HepG2 (cell line): ENCODE data around the gene NPW. TPM values are rescaled to one million over a fixed set of nuclear protein-coding genes. Genes with fewer than 3 reads are reported as not detected.
A peak's percentile ranks its signal among the peaks of the same experiment; 100 is the strongest.

ENCODE experiments used
- AKAP8 ChIP-seq: sonication (generic); formaldehyde crosslinking; IDR thresholded peaks from 2 replicates; pipeline ENCODE4 v1.5.1; 2020; ENCODE audit warnings: mild to moderate bottlenecking, missing genetic modification reagents
- ATF7 ChIP-seq, 2 experiments: fragments of 450-650 bp in 1 of 2; sonication (generic) in 1 of 2; formaldehyde crosslinking in 1 of 2; IDR thresholded peaks; 2 replicates each; pipeline versions ENCODE4 v1.4.0 to v1.6.1; 2016 to 2020; ENCODE audit warnings: antibody characterized with exemption in 1 of 2, mild to moderate bottlenecking in 1 of 2, missing genetic modification reagents in 1 of 2
- CC2D1A ChIP-seq: sonication (generic); formaldehyde crosslinking; IDR thresholded peaks from 2 replicates; pipeline ENCODE4 v1.8.1; 2023; ENCODE audit warnings: mild to moderate bottlenecking, missing genetic modification reagents
- CERS6 ChIP-seq: sonication (generic); formaldehyde crosslinking; IDR thresholded peaks from 2 replicates; pipeline ENCODE4 v1.5.0; 2020; ENCODE audit warnings: missing genetic modification reagents
- CREB1 ChIP-seq, 2 experiments: fragments of 450-650 bp in 1 of 2; IDR thresholded peaks; 2 replicates each; pipeline ENCODE4 v1.6.1; 2016 to 2017; ENCODE audit warnings: control low read depth in 1 of 2, mild to moderate bottlenecking in 1 of 2, missing compliant biosample characterization in 1 of 2, missing genetic modification characterization in 1 of 2
- DNMT3B ChIP-seq: conservative IDR thresholded peaks from 2 replicates; pipeline ENCODE4 v1.6.1; 2016; ENCODE audit warnings: missing biosample characterization, control low read depth
- DR1 ChIP-seq: sonication (generic); formaldehyde crosslinking; IDR thresholded peaks from 2 replicates; pipeline ENCODE4 v1.8.0; 2021; ENCODE audit warnings: mild to moderate bottlenecking, missing genetic modification reagents, inconsistent platforms
- FIP1L1 ChIP-seq: fragments of 200-400 bp; formaldehyde crosslinking; IDR thresholded peaks from 2 replicates; pipeline ENCODE4 v1.6.1; 2018; ENCODE audit warnings: low read depth, mild to moderate bottlenecking, low read length, moderate library complexity, borderline replicate concordance; ENCODE audit not compliant: insufficient read depth
- HNRNPL ChIP-seq: fragments of 200-400 bp; formaldehyde crosslinking; IDR thresholded peaks from 2 replicates; pipeline ENCODE4 v1.6.1; 2017; ENCODE audit warnings: mild to moderate bottlenecking, low read depth, low read length
- HNRNPLL ChIP-seq: fragments of 200-400 bp; formaldehyde crosslinking; IDR thresholded peaks from 2 replicates; pipeline ENCODE4 v1.6.1; 2017; ENCODE audit warnings: mild to moderate bottlenecking, low read depth, low read length; ENCODE audit not compliant: poor library complexity, severe bottlenecking
- JDP2 ChIP-seq: sonication (generic); formaldehyde crosslinking; IDR thresholded peaks from 2 replicates; pipeline ENCODE4 v1.8.1; 2022; ENCODE audit warnings: missing genetic modification reagents, borderline replicate concordance
- JUN ChIP-seq: sonication (generic); formaldehyde crosslinking; IDR thresholded peaks from 2 replicates; pipeline ENCODE4 v1.4.0; 2020; ENCODE audit warnings: mild to moderate bottlenecking, missing genetic modification reagents
- KLF15 ChIP-seq: sonication (generic); formaldehyde crosslinking; IDR thresholded peaks from 2 replicates; pipeline ENCODE4 v1.8.1; 2023; ENCODE audit warnings: borderline replicate concordance, mild to moderate bottlenecking, inconsistent platforms, missing genetic modification reagents, mixed read lengths
- MAF1 ChIP-seq: sonication (generic); formaldehyde crosslinking; IDR thresholded peaks from 2 replicates; pipeline ENCODE4 v1.5.0; 2020; ENCODE audit warnings: missing genetic modification reagents, borderline replicate concordance
- REPIN1 ChIP-seq: sonication (generic); formaldehyde crosslinking; IDR thresholded peaks from 2 replicates; pipeline ENCODE4 v1.8.0; 2022; ENCODE audit warnings: missing genetic modification reagents, low read depth, mild to moderate bottlenecking, borderline replicate concordance
- TOPORS ChIP-seq: sonication (generic); formaldehyde crosslinking; IDR thresholded peaks from 2 replicates; pipeline ENCODE4 v1.8.0; 2023; ENCODE audit warnings: mild to moderate bottlenecking, missing genetic modification reagents
- ZBTB2 ChIP-seq: sonication (generic); formaldehyde crosslinking; IDR thresholded peaks from 2 replicates; pipeline ENCODE4 v1.8.0; 2022; ENCODE audit warnings: low read depth, missing genetic modification reagents
- ZC3H13 ChIP-seq: sonication (generic); formaldehyde crosslinking; IDR thresholded peaks from 2 replicates; pipeline ENCODE4 v1.8.1; 2023; ENCODE audit warnings: mild to moderate bottlenecking, missing genetic modification reagents, moderate library complexity
- ZFY ChIP-seq: sonication (generic); formaldehyde crosslinking; IDR thresholded peaks from 2 replicates; pipeline ENCODE4 v1.4.0; 2020; ENCODE audit warnings: missing genetic modification reagents
- ZNF280D ChIP-seq: sonication (generic); formaldehyde crosslinking; IDR thresholded peaks from 2 replicates; pipeline ENCODE4 v1.5.1; 2020; ENCODE audit warnings: mild to moderate bottlenecking, missing genetic modification reagents
- ZNF3 ChIP-seq: IDR thresholded peaks from 2 replicates; pipeline ENCODE4 v1.7.0; 2017; ENCODE audit warnings: inconsistent platforms
- ZNF44 ChIP-seq: sonication (generic); formaldehyde crosslinking; IDR thresholded peaks from 2 replicates; pipeline ENCODE4 v1.5.1; 2020; ENCODE audit warnings: mild to moderate bottlenecking, missing genetic modification reagents
- ZNF552 ChIP-seq: sonication (generic); formaldehyde crosslinking; IDR thresholded peaks from 2 replicates; pipeline ENCODE4 v1.9.0; 2022; ENCODE audit warnings: missing genetic modification reagents, mild to moderate bottlenecking, borderline replicate concordance
- ZNF841 ChIP-seq: sonication (generic); formaldehyde crosslinking; IDR thresholded peaks from 2 replicates; pipeline ENCODE4 v1.8.1; 2023; ENCODE audit warnings: missing genetic modification reagents, borderline replicate concordance
- polyA plus RNA-seq, 8 experiments: library from polyadenylated mRNA; depleted of rRNA in 3 of 8; stranded (reverse) in 7 of 8; unstranded in 1 of 8; fragments of >200 nt; fragmentation: Illumina TruSeq in 4 of 8; extraction: Trizol in 4 of 8; gene quantifications; 2 replicates each; pipeline versions ENCODE4 v1.2.1 to v1.2.3, GENCODE V29; 2011 to 2016; ENCODE audit warnings: low read depth in 4 of 8, missing spikeins in 1 of 8, mixed read lengths in 1 of 8; ENCODE audit not compliant: insufficient read depth in 1 of 8
- total RNA-seq, 5 experiments: library from RNA; depleted of rRNA; stranded (reverse); fragments of >200 nt; fragmentation: Illumina TruSeq; extraction: Trizol; gene quantifications; 2 replicates each; pipeline ENCODE4 v1.2.3, GENCODE V29; 2016; ENCODE audit warnings: low read depth in 1 of 5

The NPW gene
- total and polyA plus RNA-seq, 2 of the 13 experiments (the other 11 are each of a cell fraction or from before 2014, with no cell fraction given) = 0.24 to 0.97 TPM

- peak; percentile 82; the same call in 1 of the 2 replicates for TF ChIP-seq MAF1 (CRISPR knock-in tag)
- peak; percentile 87 for TF ChIP-seq ZNF552 (CRISPR knock-in tag)
- TF ChIP-seq ZNF44 = peak; percentile 89
- no peak for TF ChIP-seq JDP2 (CRISPR knock-in tag)
- TF ChIP-seq HNRNPLL = peak; percentile 47
- TF ChIP-seq AKAP8 = peak; percentile 93
- TF ChIP-seq ZNF841 (CRISPR knock-in tag) = no peak
- 0 out of 2 replicates have a peak, but pooled peaks have one; percentile 11 for TF ChIP-seq CERS6 (CRISPR knock-in tag)
- no peak for TF ChIP-seq FIP1L1
- TF ChIP-seq ZBTB2 (CRISPR knock-in tag) = peak; percentile 93
- TF ChIP-seq CC2D1A (CRISPR knock-in tag) = no peak
- 0 out of 2 replicates have a peak, but pooled peaks have one; percentile 38 for TF ChIP-seq JUN (CRISPR knock-in tag)
- TF ChIP-seq HNRNPL = peak; percentile 67; the same call in 1 of the 2 replicates
- peak; percentile 89 for TF ChIP-seq DR1 (CRISPR knock-in tag)
- TF ChIP-seq KLF15 (CRISPR knock-in tag) = no peak; the same call in 1 of the 2 replicates
- peak; percentile 65 for TF ChIP-seq DNMT3B (CRISPR knock-in tag)
- TF ChIP-seq ZNF3 = no peak
- TF ChIP-seq REPIN1 (CRISPR knock-in tag) = peak; percentile 81; the same call in 1 of the 2 replicates
- TF ChIP-seq ZNF280D (CRISPR knock-in tag) = peak; percentile 91; the same call in 1 of the 2 replicates
- TF ChIP-seq TOPORS (CRISPR knock-in tag) = peak; percentile 69; the same call in 1 of the 2 replicates
- TF ChIP-seq CREB1 (IDR thresholded peaks at IDR 0.05) = peak; percentile 100
- TF ChIP-seq CREB1 (CRISPR knock-in tag; IDR thresholded peaks at IDR 0.05) = peak; percentile 100
- TF ChIP-seq ATF7 (IDR thresholded peaks at IDR 0.05) = peak; percentile 46; the same call in 1 of the 2 replicates
- TF ChIP-seq ATF7 (CRISPR knock-in tag; IDR thresholded peaks at IDR 0.05) = no peak
- peak; percentile 89 for TF ChIP-seq ZC3H13 (CRISPR knock-in tag)
- peak; percentile 88 for TF ChIP-seq ZFY (CRISPR knock-in tag)
Observed at GRCh38 chr16:1971796-1972489, 47.6 kb upstream of the NPW start, which contains the start of gene TBL3 (continued).
